HG03520 (cell line): ENCODE data around the gene FAM156A.
"Not testable (repeated sequence)": the region's sequence is repeated elsewhere in the genome, so short reads cannot be mapped to it uniquely, and the experiment has no call there.

Source experiments
- ATAC-seq: cut with Tn5 transposase; IDR thresholded peaks from one replicate; pipeline ENCODE4 v1.9.1; 2021; ENCODE audit warnings: mild to moderate bottlenecking, moderate library complexity; ENCODE audit not compliant: unreplicated experiment

Gene FAM156A

DNA sequence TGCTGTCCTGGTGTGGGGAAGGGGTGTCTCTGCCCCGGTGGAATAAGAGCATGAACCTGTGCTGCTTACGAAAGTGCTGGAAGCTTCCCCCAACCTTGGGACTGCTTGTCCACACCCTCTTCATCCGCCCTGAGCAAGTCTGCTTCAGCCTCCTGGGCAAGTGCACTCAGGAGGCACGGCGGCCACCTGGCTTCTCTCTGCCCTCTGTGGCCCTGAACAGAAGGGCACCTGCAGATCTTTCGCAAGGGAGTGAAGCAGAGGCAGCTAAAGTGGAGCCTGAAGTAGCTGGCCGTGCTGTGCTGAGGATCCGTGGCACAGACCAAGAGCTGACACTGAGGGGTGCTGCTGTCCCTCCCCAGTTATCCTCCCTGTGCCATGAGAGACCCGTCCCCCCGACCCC is 9.6 kb upstream of the FAM156A start:
- ATAC-seq = not testable (repeated sequence)

DNA sequence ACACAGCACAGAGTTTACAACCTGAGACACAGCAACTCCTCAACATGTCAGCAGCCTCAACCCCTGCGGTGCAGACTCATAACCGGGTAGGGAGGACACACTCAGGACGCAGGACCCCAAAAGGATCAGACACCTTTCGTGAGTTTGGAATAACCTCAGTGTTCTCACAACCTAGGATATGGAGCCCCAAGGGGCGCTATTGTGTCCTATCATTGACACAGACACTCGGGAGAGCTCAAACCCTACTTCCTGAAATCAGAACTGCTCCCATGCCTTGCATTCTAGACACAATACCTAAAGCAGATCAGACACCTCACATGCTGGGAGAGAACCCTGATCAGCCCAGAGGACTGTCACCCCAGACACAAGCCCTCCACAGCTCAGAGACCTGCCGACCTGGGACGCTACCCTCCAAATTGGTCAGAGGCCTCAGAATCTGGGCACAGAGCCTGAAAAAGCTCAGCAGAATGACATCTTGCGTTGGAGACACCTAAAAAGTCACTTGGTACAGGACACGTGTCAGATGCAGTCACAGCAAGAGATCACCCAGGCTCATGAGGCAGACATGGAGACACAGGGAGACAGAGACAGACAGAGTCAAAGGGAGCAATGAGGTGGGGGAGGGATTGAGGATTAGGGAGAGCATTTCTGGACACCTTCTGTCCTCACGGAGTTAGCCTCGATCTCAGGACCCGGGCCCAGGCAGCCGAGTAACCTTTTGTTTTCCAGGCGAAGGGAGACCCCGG is 8.8 kb upstream of the FAM156A start:
- not testable (repeated sequence) for ATAC-seq

DNA sequence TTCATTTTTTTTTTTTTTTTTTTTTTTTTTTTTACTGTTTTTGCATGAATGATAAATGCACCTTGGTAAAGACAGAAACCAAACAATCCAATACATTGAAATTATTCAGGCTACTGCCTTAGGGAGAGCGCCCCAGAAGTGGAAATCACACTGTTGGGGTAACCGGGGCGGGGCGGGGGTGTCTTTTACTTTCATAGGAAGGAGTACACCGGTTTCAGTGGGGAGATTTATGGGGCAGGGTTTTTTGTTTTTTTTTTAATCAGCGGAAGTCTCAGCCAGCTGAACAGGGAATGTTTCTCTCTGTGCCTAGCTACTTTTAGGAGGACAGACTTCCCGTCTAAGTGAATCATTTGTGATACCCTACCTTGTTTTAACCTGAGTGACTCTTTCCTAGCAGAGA is 643 bp upstream of the FAM156A start:
- peak; percentile 1 for ATAC-seq

DNA sequence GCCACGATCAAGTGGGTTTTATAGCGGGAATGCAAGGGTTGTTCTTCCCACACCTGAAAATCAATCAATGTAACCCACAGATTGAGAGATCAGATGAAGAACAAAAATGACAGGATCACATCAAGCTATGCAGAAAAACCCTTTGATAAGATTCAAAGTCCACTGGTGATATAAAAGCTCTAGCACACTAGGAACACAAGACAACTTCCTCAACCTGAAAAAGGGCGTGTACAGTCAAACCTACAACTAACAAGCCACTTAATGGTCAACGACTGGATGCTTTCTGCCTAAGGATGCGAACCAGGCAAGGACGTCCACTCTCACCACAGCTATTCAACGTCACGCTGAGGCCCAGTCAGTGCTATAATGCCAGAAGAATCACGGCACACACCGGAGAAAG is 8.4 kb downstream of the FAM156A start:
- not testable (repeated sequence) for ATAC-seq

DNA sequence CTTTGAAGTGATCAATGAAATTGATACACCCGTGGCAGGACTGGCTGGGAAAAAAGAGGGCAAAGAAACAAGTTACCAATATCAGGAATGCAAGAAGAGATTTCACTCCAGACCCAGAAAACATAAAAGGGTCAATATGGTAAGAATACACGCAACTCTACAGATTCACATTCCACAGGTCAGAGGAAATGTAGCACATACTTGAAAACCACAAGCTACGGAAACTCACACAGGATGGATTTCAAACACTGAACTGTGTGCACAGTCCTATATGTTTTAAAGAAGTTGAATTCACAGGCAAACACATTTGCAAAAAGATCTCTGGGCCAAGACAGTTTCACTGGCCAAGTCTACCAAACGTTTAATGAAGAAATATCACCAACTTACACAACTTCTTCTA is 9.0 kb downstream of the FAM156A start:
- not testable (repeated sequence) for ATAC-seq

DNA sequence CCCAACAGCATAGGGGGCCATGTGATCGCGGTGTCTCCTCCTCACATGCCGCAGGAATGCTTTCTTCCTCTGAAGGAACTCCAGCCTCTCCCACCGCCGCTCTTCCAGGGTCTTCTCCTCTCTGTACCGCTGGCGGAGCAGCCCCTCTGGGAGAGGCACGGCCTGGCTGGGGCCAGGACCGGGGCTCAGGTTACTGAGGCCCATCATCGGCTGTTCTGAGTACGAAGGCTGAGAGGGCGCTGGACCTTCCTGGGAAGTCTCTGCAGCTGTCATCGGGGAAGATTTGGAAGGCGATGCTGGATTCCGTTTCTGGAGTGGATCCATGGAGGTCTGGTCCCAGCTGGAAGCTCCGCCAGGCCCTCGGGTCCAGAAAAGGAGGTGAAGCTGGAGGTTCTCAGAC is 10.1 kb downstream of the FAM156A start:
- ATAC-seq = not testable (repeated sequence)

DNA sequence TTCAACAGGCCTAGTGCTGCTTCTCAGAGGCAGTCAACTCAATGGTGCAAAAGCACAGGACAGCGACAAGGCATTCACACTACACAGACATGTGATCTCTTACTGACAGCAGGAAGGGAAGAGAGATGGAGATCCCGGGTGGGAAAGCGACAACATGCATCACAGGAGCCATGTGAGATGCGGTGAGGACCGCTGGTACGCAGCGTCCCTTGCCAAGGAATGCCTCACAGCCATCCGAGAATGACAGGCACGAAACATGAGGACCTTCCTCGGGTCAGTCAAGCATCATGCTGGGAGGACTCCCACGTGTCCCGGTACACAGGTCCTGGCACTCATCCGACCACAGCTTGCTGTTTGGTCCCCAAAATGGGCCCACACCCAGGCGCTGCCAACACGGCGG is 10.8 kb downstream of the FAM156A start:
- not testable (repeated sequence) for ATAC-seq

DNA sequence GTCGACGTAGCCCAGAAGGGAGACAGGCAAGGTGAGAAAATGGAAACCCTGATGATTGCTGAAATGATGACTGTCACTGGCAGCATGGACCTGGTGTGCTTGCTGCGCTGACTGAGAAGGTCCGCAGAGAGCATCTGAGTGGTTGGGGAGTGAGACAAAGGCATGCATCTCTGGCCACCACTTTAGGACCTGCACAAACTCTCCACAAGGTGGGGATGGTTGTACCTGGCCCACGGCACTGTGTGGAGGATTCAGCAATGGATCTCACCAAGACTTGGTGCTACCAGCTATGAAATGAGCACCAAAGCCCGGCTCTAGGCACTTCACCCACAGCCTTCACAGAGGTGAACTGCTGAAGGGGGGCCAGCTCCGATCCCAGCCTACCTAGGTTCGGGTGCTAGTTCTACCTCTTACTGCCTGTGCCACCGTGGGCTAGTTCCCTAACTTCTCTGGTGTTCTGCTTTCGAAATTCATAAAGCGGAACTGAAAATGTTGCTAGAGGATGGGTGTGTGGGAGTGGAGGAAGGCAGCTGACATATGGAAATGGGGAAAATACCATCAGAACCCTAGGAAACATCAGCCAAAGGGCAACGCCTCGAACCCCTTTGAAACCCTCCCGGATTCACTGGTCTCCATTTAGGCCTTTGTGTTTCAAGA is 12.4 kb downstream of the FAM156A start:
- ATAC-seq = not testable (repeated sequence)

DNA sequence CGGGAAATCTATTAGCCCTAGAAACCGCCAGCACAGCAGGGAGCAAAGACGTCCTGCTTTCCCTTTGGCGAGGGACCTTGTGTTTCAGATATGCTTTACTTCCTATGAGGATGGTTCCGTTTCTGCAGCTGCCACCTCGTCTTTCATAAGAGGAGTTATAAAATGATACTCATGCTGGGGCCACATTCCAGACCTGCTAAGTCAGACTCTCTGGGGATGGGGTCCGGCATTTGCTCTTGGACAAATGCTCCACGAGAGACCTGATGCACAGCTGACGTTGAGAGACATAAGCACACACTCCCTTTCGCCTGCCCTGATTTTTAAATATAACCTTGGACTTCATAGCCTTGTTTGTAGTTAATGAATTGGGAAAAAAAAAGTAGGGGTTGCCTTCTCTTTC is 16.6 kb downstream of the FAM156A start:
- ATAC-seq = not testable (repeated sequence)

DNA sequence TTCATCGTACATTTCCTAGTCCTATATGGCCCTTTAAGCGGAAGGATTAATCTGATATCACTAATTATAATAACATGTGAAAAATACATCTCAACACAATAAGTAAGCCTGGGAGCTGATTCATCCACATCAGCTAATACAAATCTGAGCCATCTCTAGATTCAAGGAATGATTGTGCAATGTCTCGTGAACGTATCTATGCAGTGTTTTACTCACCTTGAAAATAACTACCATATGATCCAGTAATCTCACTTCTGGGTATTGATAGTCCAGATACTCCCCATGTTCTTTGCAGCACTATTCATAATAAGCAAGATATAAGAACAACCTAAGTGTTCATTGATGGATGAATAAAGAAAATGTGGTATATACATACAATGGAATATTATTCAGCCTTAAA is 17.6 kb downstream of the FAM156A start:
- not testable (repeated sequence) for ATAC-seq

DNA sequence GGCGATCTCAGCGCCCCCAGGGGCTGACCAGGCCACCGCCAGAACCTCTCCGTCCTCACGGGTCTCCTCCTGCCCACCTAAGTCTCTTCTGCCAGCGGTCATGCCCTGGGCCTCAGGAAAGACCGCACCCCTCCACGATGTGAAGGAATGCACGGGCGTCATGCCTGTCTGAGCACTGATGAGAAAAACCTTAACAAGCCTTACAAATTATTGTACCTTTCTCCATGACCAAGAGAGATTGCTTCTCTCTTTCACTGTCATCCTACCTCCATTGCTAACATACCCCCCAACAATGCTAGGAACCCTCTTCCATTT is 22.9 kb downstream of the FAM156A start:
- ATAC-seq = not testable (repeated sequence)

DNA sequence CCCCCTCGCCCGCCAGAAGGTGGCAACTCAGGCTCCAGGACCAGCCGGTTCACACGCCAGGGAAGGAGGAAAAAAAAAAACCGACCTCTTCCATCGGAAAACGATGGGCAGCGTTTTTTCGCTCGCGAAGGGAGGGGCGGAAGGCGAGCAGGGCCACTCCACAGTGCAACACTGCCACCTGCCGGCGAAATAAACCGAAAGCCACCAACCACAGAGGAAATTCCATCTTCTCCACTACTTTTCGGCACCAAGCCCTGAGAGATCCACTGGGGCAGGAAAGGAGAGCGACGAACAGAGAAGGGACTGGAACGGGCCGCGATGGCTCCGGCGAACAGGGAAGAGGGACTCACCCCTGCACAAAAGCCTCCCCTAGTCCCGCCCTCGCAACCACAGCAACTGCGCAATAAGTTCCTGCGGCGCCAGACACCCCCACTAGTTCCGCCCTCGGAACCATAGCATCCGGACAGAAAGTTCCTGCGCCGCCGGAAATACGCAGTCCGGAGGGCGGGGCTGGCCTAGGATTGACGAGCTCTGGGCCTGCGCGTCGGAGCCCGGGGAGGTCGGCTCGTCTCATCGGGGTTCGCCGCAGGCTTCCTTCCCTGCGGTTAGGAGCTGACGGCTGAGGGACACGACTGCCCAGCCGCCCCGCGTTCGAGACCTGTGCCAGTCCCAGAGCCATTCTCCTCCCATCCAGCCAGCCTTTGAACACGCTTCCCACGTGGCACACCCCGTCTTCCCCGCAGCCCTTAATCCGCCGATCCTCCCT is 23.4 kb downstream of the FAM156A start:
- ATAC-seq = peak; percentile 95

DNA sequence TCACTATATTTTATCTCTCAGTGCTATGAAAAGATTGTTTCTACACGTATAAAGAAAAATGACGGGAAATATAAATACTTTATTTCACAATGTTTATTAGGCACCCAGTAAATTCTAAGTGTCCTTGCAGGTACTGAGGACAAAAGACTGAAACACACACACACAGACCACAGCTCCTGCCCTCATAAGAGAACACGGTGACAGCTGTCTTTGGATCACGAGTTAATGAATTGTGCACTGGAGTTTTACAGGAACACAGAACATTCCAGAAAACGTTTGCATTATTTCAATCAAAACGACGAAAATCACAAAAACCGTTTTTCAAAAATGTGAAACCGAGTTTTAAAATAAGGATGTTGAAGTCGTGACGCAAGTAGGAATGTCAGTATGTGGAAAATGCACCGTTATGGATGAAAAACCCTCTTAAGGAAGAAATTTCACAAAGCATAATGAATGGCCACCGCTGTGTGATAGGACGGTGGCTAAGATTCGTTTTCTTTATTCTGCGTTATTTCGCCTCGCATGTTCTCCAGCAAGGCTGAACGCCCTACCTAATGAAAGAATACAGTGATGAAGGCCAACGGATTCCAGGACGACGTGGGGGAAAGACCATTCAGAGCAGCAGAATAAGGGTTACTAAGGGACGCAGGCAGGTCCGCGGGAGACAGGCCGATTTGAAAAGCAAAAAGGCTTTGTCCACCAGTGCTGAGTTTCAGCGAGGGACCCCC is 24.2 kb downstream of the FAM156A start:
- peak; percentile 19 for ATAC-seq

DNA sequence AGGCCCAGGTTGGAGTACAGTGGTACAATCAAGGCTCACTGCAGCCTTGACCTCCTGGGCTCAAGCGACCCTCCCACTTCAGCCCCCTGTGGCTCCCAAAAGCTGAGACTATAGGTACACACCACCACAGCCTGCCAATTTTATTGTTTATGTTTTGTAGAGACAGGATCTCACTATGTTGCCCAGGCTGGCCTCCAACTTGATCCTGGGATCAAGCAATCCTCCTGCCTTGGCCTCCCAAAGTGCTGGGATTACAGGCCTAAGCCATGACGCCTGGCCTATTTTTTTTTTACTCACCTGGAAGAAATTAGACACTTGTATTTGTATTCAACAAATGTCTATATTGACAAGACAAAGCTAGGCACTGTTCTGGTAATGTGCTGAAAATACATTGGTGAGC is 25.1 kb downstream of the FAM156A start:
- ATAC-seq = no peak

DNA sequence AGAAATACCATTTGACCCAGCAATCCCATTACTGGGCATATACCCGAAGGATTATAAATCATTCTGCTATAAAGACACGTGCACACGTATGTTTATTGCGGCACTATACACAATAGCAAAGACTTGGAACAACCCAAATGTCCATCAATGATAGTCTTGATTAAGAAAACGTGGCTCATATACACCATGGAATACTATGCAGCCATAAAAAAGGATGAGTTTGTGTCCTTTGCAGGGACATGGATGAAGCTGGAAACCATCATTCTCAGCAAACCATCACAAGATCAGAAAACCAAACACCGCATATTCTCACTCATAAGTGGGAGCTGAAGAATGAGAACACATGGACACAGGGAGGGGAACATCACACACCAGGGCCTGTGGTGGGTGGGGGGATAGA is 28.1 kb downstream of the FAM156A start:
- not testable (repeated sequence) for ATAC-seq

DNA sequence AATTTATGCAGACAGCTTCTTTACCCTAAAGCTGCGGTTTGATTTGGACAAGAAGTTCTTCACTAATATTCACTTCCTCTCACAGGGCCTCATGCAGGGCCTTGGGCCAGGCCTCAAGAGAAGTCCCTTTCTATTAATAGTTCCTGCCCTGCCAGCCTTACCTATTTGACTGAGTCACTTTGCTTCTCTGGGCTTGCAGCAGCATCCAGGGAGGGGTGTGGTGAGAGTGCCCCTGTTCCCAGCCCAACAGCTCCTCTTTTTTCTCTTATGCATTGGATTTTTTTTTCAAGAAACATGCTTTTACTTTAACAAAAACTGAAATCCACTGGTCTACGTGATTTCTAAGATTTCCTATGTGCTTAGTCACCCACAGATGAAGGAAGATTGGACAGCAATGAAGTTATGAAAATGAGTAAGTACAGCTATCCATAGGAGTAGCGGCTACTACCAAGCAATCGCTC is 34.5 kb downstream of the FAM156A start:
- no peak for ATAC-seq

DNA sequence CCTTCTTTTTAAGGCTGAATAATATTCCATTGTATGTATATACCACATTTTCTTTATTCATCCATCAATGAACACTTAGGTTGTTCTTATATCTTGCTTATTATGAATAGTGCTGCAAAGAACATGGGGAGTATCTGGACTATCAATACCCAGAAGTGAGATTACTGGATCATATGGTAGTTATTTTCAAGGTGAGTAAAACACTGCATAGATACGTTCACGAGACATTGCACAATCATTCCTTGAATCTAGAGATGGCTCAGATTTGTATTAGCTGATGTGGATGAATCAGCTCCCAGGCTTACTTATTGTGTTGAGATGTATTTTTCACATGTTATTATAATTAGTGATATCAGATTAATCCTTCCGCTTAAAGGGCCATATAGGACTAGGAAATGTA is 43.6 kb downstream of the FAM156A start:
- not testable (repeated sequence) for ATAC-seq

DNA sequence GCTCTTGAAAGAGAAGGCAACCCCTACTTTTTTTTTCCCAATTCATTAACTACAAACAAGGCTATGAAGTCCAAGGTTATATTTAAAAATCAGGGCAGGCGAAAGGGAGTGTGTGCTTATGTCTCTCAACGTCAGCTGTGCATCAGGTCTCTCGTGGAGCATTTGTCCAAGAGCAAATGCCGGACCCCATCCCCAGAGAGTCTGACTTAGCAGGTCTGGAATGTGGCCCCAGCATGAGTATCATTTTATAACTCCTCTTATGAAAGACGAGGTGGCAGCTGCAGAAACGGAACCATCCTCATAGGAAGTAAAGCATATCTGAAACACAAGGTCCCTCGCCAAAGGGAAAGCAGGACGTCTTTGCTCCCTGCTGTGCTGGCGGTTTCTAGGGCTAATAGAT is 44.6 kb downstream of the FAM156A start:
- not testable (repeated sequence) for ATAC-seq

DNA sequence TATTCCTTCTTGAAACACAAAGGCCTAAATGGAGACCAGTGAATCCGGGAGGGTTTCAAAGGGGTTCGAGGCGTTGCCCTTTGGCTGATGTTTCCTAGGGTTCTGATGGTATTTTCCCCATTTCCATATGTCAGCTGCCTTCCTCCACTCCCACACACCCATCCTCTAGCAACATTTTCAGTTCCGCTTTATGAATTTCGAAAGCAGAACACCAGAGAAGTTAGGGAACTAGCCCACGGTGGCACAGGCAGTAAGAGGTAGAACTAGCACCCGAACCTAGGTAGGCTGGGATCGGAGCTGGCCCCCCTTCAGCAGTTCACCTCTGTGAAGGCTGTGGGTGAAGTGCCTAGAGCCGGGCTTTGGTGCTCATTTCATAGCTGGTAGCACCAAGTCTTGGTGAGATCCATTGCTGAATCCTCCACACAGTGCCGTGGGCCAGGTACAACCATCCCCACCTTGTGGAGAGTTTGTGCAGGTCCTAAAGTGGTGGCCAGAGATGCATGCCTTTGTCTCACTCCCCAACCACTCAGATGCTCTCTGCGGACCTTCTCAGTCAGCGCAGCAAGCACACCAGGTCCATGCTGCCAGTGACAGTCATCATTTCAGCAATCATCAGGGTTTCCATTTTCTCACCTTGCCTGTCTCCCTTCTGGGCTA is 48.9 kb downstream of the FAM156A start:
- not testable (repeated sequence) for ATAC-seq

DNA sequence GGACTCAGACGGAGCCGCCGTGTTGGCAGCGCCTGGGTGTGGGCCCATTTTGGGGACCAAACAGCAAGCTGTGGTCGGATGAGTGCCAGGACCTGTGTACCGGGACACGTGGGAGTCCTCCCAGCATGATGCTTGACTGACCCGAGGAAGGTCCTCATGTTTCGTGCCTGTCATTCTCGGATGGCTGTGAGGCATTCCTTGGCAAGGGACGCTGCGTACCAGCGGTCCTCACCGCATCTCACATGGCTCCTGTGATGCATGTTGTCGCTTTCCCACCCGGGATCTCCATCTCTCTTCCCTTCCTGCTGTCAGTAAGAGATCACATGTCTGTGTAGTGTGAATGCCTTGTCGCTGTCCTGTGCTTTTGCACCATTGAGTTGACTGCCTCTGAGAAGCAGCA is 50.4 kb downstream of the FAM156A start:
- ATAC-seq = not testable (repeated sequence)

DNA sequence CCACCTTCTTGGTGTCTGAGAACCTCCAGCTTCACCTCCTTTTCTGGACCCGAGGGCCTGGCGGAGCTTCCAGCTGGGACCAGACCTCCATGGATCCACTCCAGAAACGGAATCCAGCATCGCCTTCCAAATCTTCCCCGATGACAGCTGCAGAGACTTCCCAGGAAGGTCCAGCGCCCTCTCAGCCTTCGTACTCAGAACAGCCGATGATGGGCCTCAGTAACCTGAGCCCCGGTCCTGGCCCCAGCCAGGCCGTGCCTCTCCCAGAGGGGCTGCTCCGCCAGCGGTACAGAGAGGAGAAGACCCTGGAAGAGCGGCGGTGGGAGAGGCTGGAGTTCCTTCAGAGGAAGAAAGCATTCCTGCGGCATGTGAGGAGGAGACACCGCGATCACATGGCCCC is 51.2 kb downstream of the FAM156A start:
- not testable (repeated sequence) for ATAC-seq
